HG03135 (cell line): ENCODE results near the gene DIAPH1.

Experiments
- ATAC-seq: cut with Tn5 transposase; IDR thresholded peaks from one replicate; pipeline ENCODE4 v1.9.1; 2021; ENCODE audit warnings: mild to moderate bottlenecking, moderate library complexity; ENCODE audit not compliant: unreplicated experiment

DIAPH1 gene

DNA sequence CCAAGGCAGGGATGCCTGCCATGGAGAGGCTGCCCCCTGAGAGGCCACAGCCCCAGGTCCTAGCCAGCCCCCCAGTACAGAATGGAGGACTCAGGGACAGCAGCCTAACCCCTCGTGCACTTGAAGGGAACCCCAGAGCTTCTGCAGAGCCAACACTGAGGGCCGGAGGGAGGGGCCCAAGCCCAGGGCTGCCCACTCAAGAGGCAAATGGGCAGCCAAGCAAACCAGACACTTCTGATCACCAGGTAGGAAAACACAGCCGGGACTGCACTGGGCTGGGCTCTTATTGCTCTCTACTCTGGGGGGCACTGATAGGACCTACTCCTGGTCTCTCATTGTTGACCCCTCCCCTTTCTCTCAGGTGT lies 21.2 kb upstream of the DIAPH1 start:
- ATAC-seq, result no peak

DNA sequence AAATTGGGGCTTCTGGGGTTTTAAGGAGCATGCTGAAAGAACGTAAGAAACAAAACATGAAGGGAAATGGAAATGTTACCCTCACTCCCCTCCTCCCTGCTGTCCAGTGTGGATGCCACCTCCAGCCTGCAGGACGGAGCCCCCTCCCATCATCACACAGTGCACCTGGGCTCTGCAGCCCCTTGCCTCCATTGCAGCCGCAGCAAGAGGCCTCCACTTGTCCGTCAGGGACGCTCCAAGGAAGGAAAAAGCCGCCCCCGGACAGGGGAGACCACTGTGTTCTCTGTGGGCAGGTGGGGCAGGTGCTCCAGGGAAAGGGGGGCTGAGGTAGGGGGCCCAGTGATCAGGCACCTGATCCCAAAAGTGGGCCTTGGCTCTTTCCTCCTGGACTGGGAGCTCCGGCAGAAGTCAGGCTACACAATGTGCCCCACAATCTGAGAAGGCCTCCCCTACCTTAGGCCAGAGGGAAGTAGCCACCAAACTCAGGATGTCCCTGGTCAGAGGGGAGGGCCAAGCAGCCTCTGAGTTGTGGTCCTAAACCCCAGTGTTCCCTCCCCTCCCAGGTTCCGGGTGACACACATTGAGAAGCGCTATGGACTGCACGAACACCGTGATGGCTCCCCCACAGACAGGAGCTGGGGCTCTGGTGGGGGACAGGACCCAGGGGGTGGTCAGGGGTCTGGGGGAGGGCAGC lies 20.7 kb upstream of the DIAPH1 start:
- no peak for ATAC-seq

DNA sequence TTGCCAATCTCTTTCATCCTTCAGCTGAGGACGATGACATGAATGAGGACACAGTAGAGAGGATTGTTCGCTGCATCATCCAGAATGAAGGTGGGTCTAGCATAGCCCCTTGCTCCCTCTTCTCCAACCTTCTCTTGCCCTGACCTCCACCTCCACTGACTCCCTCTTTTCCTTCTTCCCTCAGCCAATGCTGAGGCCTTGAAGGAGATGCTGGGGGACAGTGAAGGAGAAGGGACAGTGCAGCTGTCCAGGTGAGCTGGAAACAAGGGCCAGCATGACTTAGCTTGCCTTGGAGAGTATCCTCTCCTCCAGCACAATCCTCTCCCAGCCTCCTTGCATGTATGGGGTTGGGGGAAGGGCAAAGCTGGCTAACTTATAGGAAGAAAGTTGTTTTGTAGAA lies 20.0 kb upstream of the DIAPH1 start:
- no peak for ATAC-seq

DNA sequence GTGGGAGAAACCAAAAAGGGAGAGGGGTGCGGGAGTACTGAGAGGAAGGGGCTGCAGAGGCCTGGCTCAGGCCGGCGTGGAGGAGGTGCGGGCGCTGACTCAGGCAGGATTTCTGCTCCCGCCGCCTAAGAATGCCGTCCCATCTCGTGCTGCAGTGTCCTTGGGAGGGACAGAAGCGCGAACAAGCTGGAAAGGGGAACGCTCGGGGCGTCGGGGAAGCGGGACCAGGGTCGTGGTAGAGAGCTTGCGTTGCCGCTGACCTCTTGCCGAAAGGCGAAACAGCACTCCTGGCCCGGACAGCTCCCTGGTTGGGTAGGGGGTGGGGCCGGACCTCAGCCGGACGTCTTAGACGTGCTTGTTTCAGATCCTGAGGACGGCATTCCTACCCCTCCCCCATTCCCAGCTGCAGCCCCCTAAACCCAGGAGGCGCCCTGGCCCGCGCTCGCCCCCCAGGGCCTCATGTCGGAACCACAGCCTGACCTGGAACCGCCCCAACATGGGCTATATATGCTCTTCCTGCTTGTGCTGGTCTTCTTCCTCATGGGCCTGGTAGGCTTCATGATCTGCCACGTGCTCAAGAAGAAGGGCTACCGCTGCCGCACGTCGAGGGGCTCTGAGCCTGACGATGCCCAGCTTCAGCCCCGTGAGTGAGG lies 19.1 kb upstream of the DIAPH1 start:
- peak; percentile 26 for ATAC-seq

DNA sequence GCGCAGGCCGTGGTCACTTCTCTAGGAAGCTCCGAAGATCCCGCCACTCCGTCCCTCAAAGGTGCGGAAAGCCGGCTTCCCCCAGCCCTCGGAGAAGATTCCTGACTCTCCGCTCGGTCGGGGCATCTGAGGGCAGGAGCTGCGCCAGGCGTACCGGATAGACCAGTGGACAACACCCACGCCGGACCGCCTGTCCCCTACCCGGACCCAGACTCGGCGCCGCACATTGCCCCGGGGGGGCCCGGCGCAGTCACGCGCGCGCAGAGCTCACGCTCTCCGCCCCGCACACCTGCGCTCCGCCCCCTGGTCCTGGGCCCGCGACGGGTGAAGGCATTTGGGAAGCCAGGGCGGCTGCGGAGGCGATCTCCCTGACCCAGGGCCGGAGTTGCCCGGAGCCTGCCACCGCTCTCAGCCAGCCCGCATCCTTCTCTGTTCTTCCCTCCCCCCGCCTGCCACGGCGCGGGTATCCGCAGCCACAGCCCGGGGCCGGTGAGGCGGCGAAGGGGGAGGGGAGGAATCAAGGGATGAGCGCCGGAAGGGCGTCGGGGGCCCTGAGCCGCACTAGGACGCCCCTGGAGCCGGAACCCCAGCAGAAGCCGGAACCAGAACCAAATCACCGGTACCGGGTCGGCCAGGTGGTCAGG lies 18.4 kb upstream of the DIAPH1 start:
- ATAC-seq, result peak; percentile 36

DNA sequence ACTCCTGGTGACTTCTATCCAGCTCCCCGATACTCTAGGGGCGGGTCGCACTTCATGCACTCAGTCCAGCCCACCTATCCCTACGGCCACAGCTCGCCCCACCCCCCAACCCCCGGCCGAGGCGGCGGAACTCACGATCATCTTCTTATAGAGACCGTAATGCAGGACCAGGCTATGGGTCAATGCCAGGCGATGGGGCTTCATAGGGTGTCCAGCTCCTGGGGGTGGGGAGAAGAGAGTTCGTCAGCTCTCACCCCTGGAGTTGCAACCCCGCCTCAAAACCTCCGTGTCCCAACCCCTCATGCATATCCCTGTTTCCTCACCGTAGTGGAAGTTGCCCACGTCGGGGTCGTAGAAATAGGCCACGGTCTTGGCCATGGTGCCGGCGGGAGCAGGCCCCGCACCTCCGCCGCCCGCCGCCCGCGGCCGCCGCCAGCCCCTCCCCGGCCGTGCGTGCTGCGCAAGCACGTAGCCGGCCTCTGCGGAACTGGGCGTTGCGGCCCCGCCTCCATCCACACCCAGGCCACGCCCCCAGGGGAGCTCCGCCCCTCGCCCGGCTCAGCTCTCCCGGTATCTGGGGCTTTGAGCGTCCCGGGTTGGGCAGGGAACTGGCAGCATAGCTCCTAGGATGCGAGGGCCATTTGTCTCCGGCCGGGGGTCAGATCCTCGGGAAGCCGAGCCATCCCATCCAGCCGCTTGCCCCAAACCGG lies 17.8 kb upstream of the DIAPH1 start, which contains the start of the genes HDAC3 and RELL2:
TSS of gene HDAC3 (minus strand) at position 437 of the 710 bp plus-strand sequence. CDS start at position 378, 59 bp downstream.
TSS of gene RELL2 (plus strand) at position 585 of the 710 bp plus-strand sequence. CDS start 1,229 bp downstream, outside the sequence.
- ATAC-seq, result peak; percentile 80

DNA sequence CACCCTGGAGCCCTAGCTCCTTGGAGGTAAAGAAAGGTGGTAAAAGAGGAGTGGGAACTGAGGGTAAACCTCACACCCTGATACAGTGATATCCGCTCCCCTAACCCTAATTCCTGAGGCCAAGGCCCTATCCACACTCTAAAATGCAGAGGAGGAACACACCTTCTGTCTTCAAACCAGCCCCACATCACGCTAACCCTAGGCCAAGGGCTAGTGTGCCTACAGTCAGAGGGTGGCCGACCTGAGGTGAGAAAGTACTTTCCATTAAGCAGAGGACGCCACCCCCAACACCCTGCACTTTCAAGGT lies 17.3 kb upstream of the DIAPH1 start:
- ATAC-seq, result no peak

DNA sequence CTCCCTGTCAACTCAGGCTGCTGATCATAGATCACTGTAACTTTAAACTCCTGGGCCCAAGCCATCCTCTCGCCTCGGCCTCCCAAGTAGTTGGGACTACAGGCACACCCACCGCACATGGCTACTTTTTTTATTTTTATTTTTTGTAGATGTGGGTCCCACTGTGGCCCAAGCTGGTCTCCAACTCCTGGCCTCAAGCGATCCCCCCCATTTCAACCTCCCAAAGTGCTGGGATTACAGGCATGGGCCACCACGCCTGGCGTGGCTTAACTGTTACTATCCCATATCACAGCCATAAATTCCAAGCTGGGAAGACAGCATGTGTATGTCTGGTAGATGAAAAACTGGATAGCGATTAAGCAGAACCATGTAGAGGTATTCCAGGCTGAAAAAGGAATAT lies 16.8 kb upstream of the DIAPH1 start:
- no peak for ATAC-seq

DNA sequence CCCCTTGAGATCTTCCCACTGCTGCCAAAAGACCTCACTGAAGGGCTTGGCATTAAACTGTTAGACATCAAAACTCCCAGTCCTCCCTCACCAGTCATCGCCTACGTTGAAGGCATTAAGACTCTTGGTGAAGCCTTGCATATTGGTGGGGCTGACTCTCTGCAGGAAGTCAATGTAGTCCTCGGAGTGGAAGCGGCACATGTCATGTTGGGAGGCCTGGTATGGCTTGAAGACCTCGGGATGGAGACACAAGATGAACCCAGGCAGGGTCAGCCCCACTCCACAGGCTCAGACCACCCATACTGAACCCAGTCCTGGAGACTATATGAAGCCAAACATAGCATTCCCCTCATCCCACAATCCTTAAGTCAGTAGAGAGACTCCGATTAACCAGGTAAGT lies 15.9 kb upstream of the DIAPH1 start:
- ATAC-seq, result no peak

DNA sequence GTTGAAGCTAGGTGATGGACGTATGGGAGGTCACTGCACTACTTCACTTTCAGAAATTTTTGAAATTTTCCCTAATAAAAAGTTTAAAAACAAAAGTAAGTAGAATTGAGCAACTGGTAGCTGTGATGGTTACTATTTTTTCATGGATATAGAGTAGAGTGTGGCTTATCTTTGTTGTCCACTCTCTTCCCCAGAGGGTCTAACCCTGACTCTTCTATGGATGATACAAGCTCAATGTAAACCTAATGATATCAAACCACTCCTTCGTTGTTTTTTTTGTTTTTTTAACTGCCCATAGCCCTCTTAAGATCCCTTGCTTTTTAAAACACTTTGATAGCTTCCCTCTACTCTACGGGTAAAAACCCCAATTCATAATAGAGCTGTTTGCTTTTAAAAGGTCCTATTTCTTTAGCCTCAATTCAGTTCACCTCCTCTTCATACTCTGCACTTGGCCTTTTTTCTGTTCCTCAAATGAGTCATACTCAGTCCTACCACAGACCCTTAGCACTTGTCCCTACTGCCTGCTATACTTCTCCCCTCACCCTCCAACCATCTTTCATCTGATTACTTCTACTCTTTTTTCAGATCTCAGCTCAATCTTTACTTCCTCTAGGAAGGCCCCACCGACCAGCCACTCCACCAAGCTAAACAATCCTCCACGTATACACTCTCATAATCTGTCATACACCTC lies 15.2 kb upstream of the DIAPH1 start:
- peak; percentile 51 for ATAC-seq

DNA sequence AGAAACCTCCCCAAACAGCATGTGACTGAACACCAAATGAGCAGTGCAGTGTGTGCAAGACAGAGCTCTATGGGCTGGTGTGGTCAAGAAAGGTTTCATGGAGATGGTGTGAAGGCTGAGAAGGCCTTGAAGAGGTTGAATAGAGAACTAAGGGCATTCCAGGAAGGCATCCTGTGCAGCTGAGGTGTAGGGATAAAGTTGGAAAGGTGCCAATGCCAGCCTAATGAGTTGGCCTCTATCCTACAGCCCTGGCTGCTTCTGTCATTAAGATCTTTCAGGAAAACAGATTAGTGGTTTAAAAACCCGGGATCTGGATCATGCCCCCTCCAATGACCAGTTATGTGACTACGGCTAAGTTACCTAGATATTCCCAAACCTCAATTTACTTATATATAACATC lies 13.8 kb upstream of the DIAPH1 start:
- no peak for ATAC-seq

DNA sequence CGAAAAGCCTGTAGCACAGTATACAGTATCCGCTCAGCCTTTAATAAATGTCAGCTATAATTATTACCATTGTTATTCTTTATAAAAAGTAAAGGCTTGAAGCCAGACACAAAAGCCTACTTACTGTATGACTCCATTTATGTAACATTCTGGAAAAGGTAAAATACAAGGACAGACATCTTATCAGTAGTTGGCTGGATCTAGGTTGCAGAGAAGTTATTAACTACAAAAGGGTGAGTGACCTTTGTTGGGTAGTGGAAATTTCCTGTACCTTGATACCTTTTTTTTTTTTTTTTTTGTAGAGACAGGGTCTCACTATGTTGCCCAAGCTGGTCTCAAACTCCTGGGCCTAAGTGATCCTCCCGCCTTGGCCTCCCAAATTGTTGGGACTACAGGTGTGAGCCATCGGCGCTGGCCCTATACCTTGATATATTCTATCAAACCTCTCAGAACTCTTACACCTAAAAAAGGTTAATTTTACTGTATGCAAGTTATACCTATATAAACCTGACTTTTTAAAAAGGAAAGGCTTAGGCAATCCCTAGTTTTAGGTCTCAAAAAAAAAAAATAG lies 11.9 kb upstream of the DIAPH1 start:
- no peak for ATAC-seq

DNA sequence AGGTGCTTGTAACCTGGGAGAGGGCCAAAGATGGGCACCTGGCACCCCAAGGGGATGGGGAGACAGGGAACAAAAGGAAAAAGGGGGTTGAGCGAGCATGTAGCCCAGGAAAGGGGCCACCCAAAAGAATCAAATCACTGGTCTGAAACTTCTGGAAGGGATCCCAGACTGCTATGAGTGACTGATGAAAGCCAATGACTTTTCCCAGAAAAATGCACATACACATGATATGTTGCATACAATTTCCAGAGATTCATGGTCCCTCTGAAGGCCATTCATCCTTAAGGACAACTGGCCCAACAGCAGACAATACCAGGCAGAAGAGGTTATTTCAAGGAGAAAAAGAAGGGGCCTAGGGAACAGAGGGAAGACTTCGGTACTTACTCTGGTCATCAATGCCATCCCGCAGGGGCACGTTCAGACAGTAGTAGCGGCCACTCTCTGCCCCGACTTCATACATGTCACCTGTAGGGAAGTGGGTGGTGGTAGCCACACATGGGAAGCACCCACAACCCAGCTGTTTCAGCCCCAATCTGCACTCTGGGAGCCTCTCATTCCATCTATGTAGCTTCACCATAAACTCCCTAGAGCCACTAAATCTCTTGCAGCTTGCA lies 9.5 kb upstream of the DIAPH1 start:
- no peak for ATAC-seq

DNA sequence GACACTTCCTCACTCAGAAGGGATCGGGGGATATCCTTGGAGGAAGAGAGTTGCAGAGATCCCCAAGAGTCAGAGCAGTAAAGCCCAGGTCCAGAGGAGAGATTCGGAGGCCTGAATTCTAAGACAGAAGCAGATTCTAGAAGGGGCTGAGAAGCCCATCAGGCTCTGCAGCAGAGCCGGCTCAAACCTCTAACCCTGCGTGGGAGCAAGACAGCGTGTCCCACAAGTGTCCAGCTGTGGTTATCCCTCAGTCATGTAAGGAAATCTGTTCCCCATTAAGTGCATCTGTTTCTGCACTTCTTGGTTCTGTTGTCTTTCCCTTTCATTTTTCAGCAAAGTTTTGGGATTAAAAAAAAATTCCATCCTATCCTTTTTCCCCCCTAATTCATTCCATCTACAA lies 4.8 kb upstream of the DIAPH1 start:
- ATAC-seq, result no peak

DNA sequence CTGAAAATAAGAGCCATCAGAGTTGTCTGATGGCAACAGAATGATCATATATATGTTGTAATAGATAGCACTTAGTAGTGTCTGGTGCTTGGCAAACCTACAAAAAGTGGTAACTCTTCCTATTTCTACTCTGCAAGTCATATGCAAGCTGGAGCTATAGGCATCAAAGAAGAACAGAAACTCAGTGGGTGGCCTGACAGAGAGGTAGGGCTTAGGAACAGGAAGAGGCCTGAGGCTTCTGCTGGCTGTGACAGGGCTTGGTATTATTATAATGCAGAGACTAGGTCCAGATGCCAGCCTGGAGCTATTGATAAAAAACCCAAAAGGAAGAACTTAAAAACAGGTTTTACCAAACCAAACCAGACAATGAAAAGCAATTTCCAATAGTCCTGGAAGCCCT lies 4.4 kb upstream of the DIAPH1 start:
- ATAC-seq, result peak; percentile 40

DNA sequence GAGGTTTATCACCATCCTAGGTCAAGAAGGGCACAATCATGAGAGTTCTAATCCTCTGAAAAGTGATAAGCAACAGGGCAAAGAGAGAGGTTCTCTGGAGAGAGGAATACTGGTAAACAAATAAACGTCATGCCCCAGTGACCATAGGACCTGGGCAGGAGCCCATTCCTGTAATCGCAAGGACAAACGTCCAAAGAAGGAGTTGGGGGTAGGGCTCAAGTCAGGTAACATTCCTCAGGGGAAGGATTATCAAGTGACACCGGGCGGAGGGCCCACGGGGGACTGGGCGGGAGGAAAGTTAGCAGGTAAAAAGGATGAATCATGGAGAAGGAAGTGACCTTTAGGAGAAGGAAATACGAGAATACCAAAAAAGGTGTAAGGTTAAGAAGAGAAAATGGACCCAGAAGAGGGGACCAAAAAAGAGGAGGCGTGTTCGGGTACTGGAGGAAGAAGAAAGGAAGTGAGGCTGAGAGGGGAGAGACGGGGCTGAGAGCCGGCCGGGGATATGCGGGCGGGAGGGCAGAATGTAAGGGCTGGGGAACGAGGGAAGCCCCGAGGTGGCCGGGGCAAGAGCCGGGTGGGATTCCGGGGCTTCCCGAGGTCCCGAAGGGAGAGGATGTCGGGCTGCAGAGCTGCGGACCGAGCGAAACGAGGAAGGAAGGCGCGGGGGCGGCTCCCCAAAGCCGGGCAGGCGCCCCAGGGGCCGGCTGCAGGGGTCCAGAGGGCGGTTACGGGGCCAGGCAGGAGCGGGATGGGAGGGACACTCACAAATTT lies 583 bp downstream of the DIAPH1 start:
- peak; percentile 39 for ATAC-seq

DNA sequence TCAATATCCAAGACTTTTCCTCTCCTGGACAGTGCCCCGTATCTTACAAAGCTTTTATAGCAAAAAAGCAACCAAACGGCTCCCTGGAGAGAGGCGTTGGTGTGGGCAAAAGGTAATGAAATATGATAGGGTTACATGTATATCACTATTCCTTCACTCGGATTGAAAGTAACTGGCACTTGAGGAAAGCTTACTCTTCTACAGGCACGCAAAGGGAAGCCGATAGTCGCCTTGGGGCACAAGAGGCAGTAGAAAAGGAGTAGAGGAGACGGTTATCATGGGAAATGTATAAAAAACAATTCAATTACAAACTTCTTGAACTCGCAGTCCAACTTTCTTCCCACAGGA lies 1.1 kb downstream of the DIAPH1 start:
- ATAC-seq, result no peak

DNA sequence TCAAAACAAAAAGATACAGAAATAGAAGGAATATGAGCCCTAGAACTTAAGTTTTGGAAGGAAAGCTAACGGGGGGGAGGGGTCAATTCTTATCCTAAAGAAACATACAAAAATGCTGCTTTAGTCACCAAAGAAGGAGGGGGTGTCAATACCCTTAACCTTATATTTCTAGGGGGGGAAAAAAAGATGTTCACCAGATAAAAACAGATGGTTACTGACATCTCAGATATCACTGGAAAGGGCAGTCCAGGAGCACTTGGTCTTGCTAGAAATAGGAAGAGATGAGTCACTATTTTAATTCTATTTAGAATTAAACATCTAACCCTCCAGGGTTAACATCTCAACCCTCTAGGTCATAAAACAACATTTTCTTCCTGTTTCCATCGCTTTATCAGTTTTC lies 1.7 kb downstream of the DIAPH1 start:
- no peak for ATAC-seq

DNA sequence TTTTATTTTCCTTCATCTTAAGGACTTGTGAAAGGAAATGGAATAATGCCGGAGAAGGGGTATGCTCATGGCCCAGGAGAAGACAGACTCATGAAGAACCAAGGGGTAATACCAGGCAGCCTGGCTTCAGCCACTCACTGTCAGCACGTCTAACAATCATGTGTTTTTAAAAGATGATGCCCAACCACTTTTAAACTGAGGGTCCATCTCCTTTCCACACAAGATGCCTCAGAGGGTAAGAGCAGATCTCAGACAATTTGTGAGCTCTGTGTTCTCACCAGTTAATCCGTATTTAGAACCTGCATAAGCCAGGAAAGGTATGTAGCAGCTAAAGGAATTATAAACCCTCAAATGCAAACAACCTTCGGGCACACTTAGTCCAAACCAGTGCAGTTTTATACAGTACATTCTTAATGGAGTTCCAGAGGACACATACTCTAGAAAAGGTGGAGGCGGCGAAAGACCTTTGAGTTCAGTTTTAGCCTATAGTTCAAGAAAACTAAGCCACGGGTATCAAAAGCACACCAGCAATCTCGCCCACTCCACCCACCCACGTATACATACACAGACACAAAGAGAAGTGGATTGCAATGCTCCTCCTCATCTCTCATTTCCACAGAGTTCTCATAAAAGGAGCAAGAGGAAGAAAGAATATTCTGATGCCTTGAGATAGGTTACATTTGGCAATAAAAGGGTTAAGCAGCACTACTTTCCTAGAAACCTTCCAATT lies 2.6 kb downstream of the DIAPH1 start:
- no peak for ATAC-seq
